ENCODE results near the gene CLCNKB. TPM values are rescaled to one million over a fixed set of nuclear protein-coding genes. Genes with fewer than 3 reads are reported as not detected.
A peak's percentile ranks its signal among the peaks of the same experiment; 100 is the strongest.
"Not testable (repeated sequence)": the region's sequence is repeated elsewhere in the genome, so short reads cannot be mapped to it uniquely, and the experiment has no call there.

The CLCNKB gene
- total RNA-seq, 4 donors from 2014 or later, result not detected

GRCh38 chr1:16038620-16038912, 5.0 kb upstream of the CLCNKB start:
- DNase-seq (no peak), ATAC-seq (no peak)
- Histone ChIP-seq H3K4me1 (no peaks in the 10 kb centered on the region), H3K9me3 (no peaks in the 10 kb centered on the region), H3K36me3 (no peaks in the 10 kb centered on the region), H3K4me3 (no peak overlapping the region), H3K27ac (no peak overlapping the region), H3K27me3 (no peaks in the 10 kb centered on the region)
- in situ Hi-C loops (cut with MboI; ENCODE audit: low sequenced_read_pairs in 4 of 4), result no loop called here
- TF ChIP-seq CTCF (IDR thresholded peaks at IDR 0.05 in 4 of 5, conservative IDR thresholded peaks at IDR 0.05 in 1 of 5) (no peak), POLR2A (IDR thresholded peaks at IDR 0.05) (no peak)
- intact Hi-C loops (cut with DNase I; ENCODE audit: low total_unique reads), result no loop called here

- H3K4me1 ChIP-seq; H3K9me3 ChIP-seq; ATAC-seq; intact Hi-C loops (cut with DNase I; ENCODE audit: low total_unique reads); H3K27ac ChIP-seq; H3K36me3 ChIP-seq; H3K27me3 ChIP-seq; H3K4me3 ChIP-seq; DNase-seq: not testable (repeated sequence)
- in situ Hi-C loops (cut with MboI; ENCODE audit: low sequenced_read_pairs in 4 of 4), result loop anchor here in 1 of 4 donors (10.0 kb wide), 1 partner anchor 45 kb away; no protein-coding TSS in a partner anchor
Measured at GRCh38 chr1:16039871-16040270, 3.7 kb upstream of the CLCNKB start.

GRCh38 chr1:16041200-16041599, 2.4 kb upstream of the CLCNKB start:
- Histone ChIP-seq H3K27me3 (no peaks in the 10 kb centered on the region), H3K9me3 (no peaks in the 10 kb centered on the region), H3K4me1 (no peaks in the 10 kb centered on the region), H3K4me3 (no peak overlapping the region), H3K36me3 (no peaks in the 10 kb centered on the region), H3K27ac (no peak overlapping the region)
- in situ Hi-C loops (cut with MboI; ENCODE audit: low sequenced_read_pairs in 4 of 4) (loop anchor here in 1 of 4 donors (10.0 kb wide), 1 partner anchor 46 kb away; no protein-coding TSS in a partner anchor), intact Hi-C loops (cut with DNase I; ENCODE audit: low total_unique reads) (no loop called here)
- TF ChIP-seq CTCF (IDR thresholded peaks at IDR 0.05 in 4 of 5, conservative IDR thresholded peaks at IDR 0.05 in 1 of 5) (no peak), POLR2A (IDR thresholded peaks at IDR 0.05) (no peak)
- DNase-seq (no peak), ATAC-seq (no peak)

GRCh38 chr1:16042096-16042495, 1.5 kb upstream of the CLCNKB start:
- in situ Hi-C loops (cut with MboI; ENCODE audit: low sequenced_read_pairs in 4 of 4) (loop anchor here in 1 of 4 donors (10.0 kb wide), 1 partner anchor 47 kb away; no protein-coding TSS in a partner anchor), intact Hi-C loops (cut with DNase I; ENCODE audit: low total_unique reads) (no loop called here)
- DNase-seq, result no peak
- Histone ChIP-seq H3K4me3 (no peak overlapping the region), H3K4me1 (no peaks in the 10 kb centered on the region), H3K36me3 (no peaks in the 10 kb centered on the region), H3K27ac (no peak overlapping the region), H3K9me3 (no peaks in the 10 kb centered on the region), H3K27me3 (no peaks in the 10 kb centered on the region)
- ATAC-seq, result no peak
- TF ChIP-seq POLR2A (IDR thresholded peaks at IDR 0.05) (no peak), CTCF (IDR thresholded peaks at IDR 0.05 in 4 of 5, conservative IDR thresholded peaks at IDR 0.05 in 1 of 5) (no peak)

- ATAC-seq, result peak in 1 of 2 donors; percentile 72
- DNase-seq; H3K36me3 ChIP-seq; H3K27ac ChIP-seq; H3K4me3 ChIP-seq; H3K4me1 ChIP-seq; intact Hi-C loops (cut with DNase I; ENCODE audit: low total_unique reads); H3K27me3 ChIP-seq; H3K9me3 ChIP-seq: not testable (repeated sequence)
- in situ Hi-C loops (cut with MboI; ENCODE audit: low sequenced_read_pairs in 4 of 4), result loop anchor here in 1 of 4 donors (10.0 kb wide), 1 partner anchor 48 kb away; no protein-coding TSS in a partner anchor
Measured at GRCh38 chr1:16042654-16043053, 928 bp upstream of the CLCNKB start.

- H3K4me3 ChIP-seq, result no peak overlapping the region
- no peak overlapping the region for H3K27ac ChIP-seq
- in situ Hi-C loops (cut with MboI; ENCODE audit: low sequenced_read_pairs in 4 of 4), result loop anchor here in 1 of 4 donors (10.0 kb wide), 1 partner anchor 49 kb away; no protein-coding TSS in a partner anchor
- H3K27me3 ChIP-seq, result no peaks in the 10 kb centered on the region
- no peaks in the 10 kb centered on the region for H3K36me3 ChIP-seq
- intact Hi-C loops (cut with DNase I; ENCODE audit: low total_unique reads), result no loop called here
- no peak for TF ChIP-seq POLR2A (IDR thresholded peaks at IDR 0.05)
- no peak for TF ChIP-seq CTCF (IDR thresholded peaks at IDR 0.05 in 4 of 5, conservative IDR thresholded peaks at IDR 0.05 in 1 of 5)
- DNase-seq (no peak), ATAC-seq (no peak)
- no peaks in the 10 kb centered on the region for H3K9me3 ChIP-seq
- peaks cover 0 to 3% of the 10 kb centered on the region in 2 donors for H3K4me1 ChIP-seq
Measured at GRCh38 chr1:16043950-16044349, 368 bp downstream of the CLCNKB start.

Data from gastrocnemius medialis (tissue), 4 donors.